HAP-1 (cell line): Measurements from ENCODE around the gene PSMC4.

Experiments used
- DNase-seq, 2 experiments: peaks; one replicate each; pipeline ENCODE4 v3.0.0-alpha.2; 2016 to 2020; ENCODE audit warnings: low spot score in 2 of 2
- H3K27me3 ChIP-seq: fragments of 250-450 bp; sonication (Bioruptor Pico); 2 replicates; pipeline ENCODE4 v1.5.1; 2020; ENCODE audit warnings: low read depth, mild to moderate bottlenecking, moderate library complexity
- H3K36me3 ChIP-seq: fragments of 250-450 bp; sonication (Bioruptor Pico); replicated peaks from 2 replicates; pipeline ENCODE4 v1.5.1; 2020; ENCODE audit warnings: mild to moderate bottlenecking
- H3K4me1 ChIP-seq: fragments of 250-450 bp; sonication (Bioruptor Pico); 2 replicates; pipeline ENCODE4 v1.5.1; 2020; ENCODE audit warnings: mild to moderate bottlenecking
- H3K4me3 ChIP-seq: fragments of 250-450 bp; sonication (Bioruptor Pico); 2 replicates; pipeline ENCODE4 v1.5.1; 2020; ENCODE audit warnings: mild to moderate bottlenecking, moderate library complexity
- H3K9me3 ChIP-seq: fragments of 250-450 bp; sonication (Bioruptor Pico); 2 replicates; pipeline ENCODE4 v1.5.1; 2020; ENCODE audit warnings: mild to moderate bottlenecking, moderate library complexity
- in situ Hi-C: fragments of 300-500 bp; cut with MboI; formaldehyde crosslinking; loops from 3 replicates; pipeline ENCODE4 v1.14.3; 2020; ENCODE audit warnings: low sequenced_read_pairs, inconsistent platforms, mixed read lengths

PSMC4 gene

GRCh38 chr19:40023969-40024368 is 53.0 kb downstream of the PSMC4 start:
- peaks cover 10% of the 10 kb centered on the region for H3K9me3 ChIP-seq
- no peaks in the 10 kb centered on the region; the same call in 1 of the 2 replicates for H3K4me1 ChIP-seq
- DNase-seq: no peak
- no peak overlapping the region for H3K4me3 ChIP-seq
- no peaks in the 10 kb centered on the region for H3K36me3 ChIP-seq
- no peaks in the 10 kb centered on the region for H3K27me3 ChIP-seq
- in situ Hi-C loops: no loop called here

- Histone ChIP-seq H3K4me1 (no peaks in the 10 kb centered on the region; the same call in 1 of the 2 replicates), H3K4me3 (no peak overlapping the region), H3K9me3 (peaks cover 15% of the 10 kb centered on the region), H3K36me3 (no peaks in the 10 kb centered on the region), H3K27me3 (no peaks in the 10 kb centered on the region)
- in situ Hi-C loops: no loop called here
- no peak for DNase-seq
Observed at GRCh38 chr19:40025938-40026596, 55.1 kb downstream of the PSMC4 start.

- in situ Hi-C loops: no loop called here
- Histone ChIP-seq H3K9me3 (peaks cover 15% of the 10 kb centered on the region), H3K4me3 (no peak overlapping the region)
Observed at GRCh38 chr19:40026597-40026970, 55.6 kb downstream of the PSMC4 start.

More at GRCh38 chr19:40026597-40026970, 55.6 kb downstream of the PSMC4 start:
- no peak for DNase-seq
- no peaks in the 10 kb centered on the region for H3K36me3 ChIP-seq
- H3K4me1 ChIP-seq: no peaks in the 10 kb centered on the region
- H3K27me3 ChIP-seq: no peaks in the 10 kb centered on the region
